NOMO-1 treated with DMSO at 0.1 percent for 48 hours (cell line): ENCODE results near the gene FNBP1L.

ENCODE experiments used
- DNase-seq: peaks from one replicate; lab custom pipeline; 2025; ENCODE audit not compliant: unreplicated experiment; lab: John Stamatoyannopoulos, UW

The FNBP1L gene

GRCh38 chr1:93483606-93484005 lies 35.7 kb downstream of the FNBP1L start:
- no peak for DNase-seq

GRCh38 chr1:93488207-93488606 lies 40.3 kb downstream of the FNBP1L start:
- DNase-seq, result no peak

GRCh38 chr1:93489756-93490155 lies 41.8 kb downstream of the FNBP1L start:
- DNase-seq, result no peak

- peak; percentile 50 for DNase-seq
These were observed 42.4 kb downstream of the FNBP1L start for GRCh38 chr1:93490357-93490756.

GRCh38 chr1:93495911-93496310 lies 48.0 kb downstream of the FNBP1L start:
- DNase-seq, result no peak

- no peak for DNase-seq
These were observed 48.6 kb downstream of the FNBP1L start for GRCh38 chr1:93496520-93496919.

- DNase-seq, result no peak
These were observed 51.2 kb downstream of the FNBP1L start for GRCh38 chr1:93499075-93499474.

- no peak for DNase-seq
These were observed 51.6 kb downstream of the FNBP1L start for GRCh38 chr1:93499533-93499932.

- no peak for DNase-seq
These were observed 52.4 kb downstream of the FNBP1L start for GRCh38 chr1:93500275-93500674.

- DNase-seq, result no peak
These were observed 53.5 kb downstream of the FNBP1L start for GRCh38 chr1:93501399-93501798.

GRCh38 chr1:93501829-93502369 lies 54.0 kb downstream of the FNBP1L start:
- no peak for DNase-seq

GRCh38 chr1:93502571-93502970 lies 54.7 kb downstream of the FNBP1L start:
- no peak for DNase-seq

- no peak for DNase-seq
These were observed 55.2 kb downstream of the FNBP1L start for GRCh38 chr1:93503163-93503562.

- no peak for DNase-seq
These were observed 55.9 kb downstream of the FNBP1L start for GRCh38 chr1:93503816-93504215.

- DNase-seq, result no peak
These were observed 56.5 kb downstream of the FNBP1L start for GRCh38 chr1:93504247-93505033.

- no peak for DNase-seq
These were observed 58.2 kb downstream of the FNBP1L start for GRCh38 chr1:93506126-93506525.

- no peak for DNase-seq
These were observed 68.2 kb downstream of the FNBP1L start for GRCh38 chr1:93516164-93516563.

GRCh38 chr1:93518516-93518915 lies 70.6 kb downstream of the FNBP1L start:
- no peak for DNase-seq

GRCh38 chr1:93519199-93519829 lies 71.4 kb downstream of the FNBP1L start:
- no peak for DNase-seq

GRCh38 chr1:93521618-93522017 lies 73.7 kb downstream of the FNBP1L start:
- DNase-seq, result no peak

- DNase-seq, result no peak
These were observed 74.8 kb downstream of the FNBP1L start for GRCh38 chr1:93522721-93523120.

GRCh38 chr1:93525431-93525830 lies 77.5 kb downstream of the FNBP1L start:
- DNase-seq, result no peak
